Measurements from ENCODE around the gene LMO2. TPM values are rescaled to one million over a fixed set of nuclear protein-coding genes. Genes with fewer than 3 reads are reported as not detected.

LMO2 gene
- total RNA-seq, 1 experiment from 2014 or later: 0.33 TPM

- Histone ChIP-seq H3K4ac (ENCODE audit: low read depth, low read length) (no peak overlapping the region), H3K4me1 (ENCODE audit: insufficient read depth, low read length) (no peaks in the 10 kb centered on the region), H4K5ac (ENCODE audit: insufficient read length, low read depth, low read length) (no peak overlapping the region), H3K18ac (ENCODE audit: insufficient read length, low read depth, low read length) (no peak overlapping the region), H3K56ac (ENCODE audit: insufficient read length, low read depth, low read length) (no peak overlapping the region), H4K8ac (replicated peaks; ENCODE audit: insufficient read length, low read depth, low read length) (no peak overlapping the region), H2BK120ac (ENCODE audit: low read depth, low read length, poor library complexity, severe bottlenecking) (no peak overlapping the region), H3K79me1 (ENCODE audit: insufficient read depth, low read depth, low read length, poor library complexity, severe bottlenecking) (no peaks in the 10 kb centered on the region), H3K23me2 (ENCODE audit: insufficient read length, low read depth, low read length, poor library complexity, severe bottlenecking) (peaks cover 9% of the 10 kb centered on the region), H2BK20ac (ENCODE audit: low read depth, low read length, poor library complexity, severe bottlenecking) (no peak overlapping the region), H3K27me3 (ENCODE audit: insufficient read depth, low read length) (peaks cover 7% of the 10 kb centered on the region; the same call in 1 of the 2 replicates), H3K14ac (ENCODE audit: insufficient read depth, low read length) (no peak overlapping the region), H3T11ph (ENCODE audit: low read length) (no peak overlapping the region), H4K91ac (ENCODE audit: insufficient read length, low read depth, low read length) (no peak overlapping the region), H3K27ac (ENCODE audit: insufficient read length, low read depth, low read length) (no peak overlapping the region), H2BK15ac (ENCODE audit: low read depth, low read length) (no peak overlapping the region), H3K23ac (ENCODE audit: insufficient read length, low read depth, low read length) (no peak overlapping the region), H2AFZ (ENCODE audit: low read length) (no peak overlapping the region), H3K79me2 (ENCODE audit: insufficient read depth, low read length) (no peaks in the 10 kb centered on the region), H2BK12ac (ENCODE audit: insufficient read length, low read depth, low read length) (no peak overlapping the region), H3K9ac (ENCODE audit: extremely low read depth, insufficient read length, low read length) (no peak overlapping the region), H3K9me3 (ENCODE audit: control insufficient read depth, low read depth, low read length) (no peaks in the 10 kb centered on the region), H2AK5ac (ENCODE audit: insufficient read length, low read length) (no peak overlapping the region), H2BK5ac (ENCODE audit: insufficient read length, low read length) (no peak overlapping the region), H3K4me2 (ENCODE audit: insufficient read depth, insufficient read length, low read length) (peak overlapping the region; percentile 69), H4K20me1 (ENCODE audit: control insufficient read depth, insufficient read depth, insufficient read length) (no peaks in the 10 kb centered on the region)
- peaks cover 55% of the 10 kb centered on the region for H3K27me3 Mint-ChIP-seq (ENCODE audit: low read depth)
- peaks cover 3 to 4% of the 10 kb centered on the region in 2 experiments; a peak in 2 of 4 replicates for H3K4me1 Mint-ChIP-seq
- peak; percentile 68 for DNase-seq
- H3K9me3 Mint-ChIP-seq: no peaks in the 10 kb centered on the region
- H3K27ac Mint-ChIP-seq: peak overlapping the region in 1 of 3 experiments; percentile 42; a peak in 1 of 7 replicates
- WGBS (ENCODE audit: extremely low coverage, insufficient read length, low lambda C conversion rate): no CpG with 5 or more reads among the region's 10 CpGs
- H3K36me3 Mint-ChIP-seq (ENCODE audit: insufficient read depth in 1 of 3, low read depth in 3 of 3): no peaks in the 10 kb centered on the region
- TF ChIP-seq, protein P1, sequence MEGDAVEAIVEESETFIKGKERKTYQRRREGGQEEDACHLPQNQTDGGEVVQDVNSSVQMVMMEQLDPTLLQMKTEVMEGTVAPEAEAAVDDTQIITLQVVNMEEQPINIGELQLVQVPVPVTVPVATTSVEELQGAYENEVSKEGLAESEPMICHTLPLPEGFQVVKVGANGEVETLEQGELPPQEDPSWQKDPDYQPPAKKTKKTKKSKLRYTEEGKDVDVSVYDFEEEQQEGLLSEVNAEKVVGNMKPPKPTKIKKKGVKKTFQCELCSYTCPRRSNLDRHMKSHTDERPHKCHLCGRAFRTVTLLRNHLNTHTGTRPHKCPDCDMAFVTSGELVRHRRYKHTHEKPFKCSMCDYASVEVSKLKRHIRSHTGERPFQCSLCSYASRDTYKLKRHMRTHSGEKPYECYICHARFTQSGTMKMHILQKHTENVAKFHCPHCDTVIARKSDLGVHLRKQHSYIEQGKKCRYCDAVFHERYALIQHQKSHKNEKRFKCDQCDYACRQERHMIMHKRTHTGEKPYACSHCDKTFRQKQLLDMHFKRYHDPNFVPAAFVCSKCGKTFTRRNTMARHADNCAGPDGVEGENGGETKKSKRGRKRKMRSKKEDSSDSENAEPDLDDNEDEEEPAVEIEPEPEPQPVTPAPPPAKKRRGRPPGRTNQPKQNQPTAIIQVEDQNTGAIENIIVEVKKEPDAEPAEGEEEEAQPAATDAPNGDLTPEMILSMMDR (conservative IDR thresholded peaks at IDR 0.05): peak; percentile 86
- peak overlapping the region; percentile 72 to 91 for H3K4me3 Mint-ChIP-seq
Measured at GRCh38 chr11:33829430-33830141, 62.3 kb downstream of the LMO2 start.

Measured in H9 (cell line).